Endothelial cell (in vitro differentiated cells): ENCODE results near the gene ARVCF. TPM values are rescaled to one million over a fixed set of nuclear protein-coding genes. Genes with fewer than 3 reads are reported as not detected.

ENCODE experiments used
- DNase-seq: peaks from one replicate; pipeline ENCODE4 v3.0.0; 2021; ENCODE audit warnings: low spot score
- H3K27ac Mint-ChIP-seq: one replicate; pipeline ENCODE4 v1.8.0; 2021; ENCODE audit warnings: mixed read lengths, inconsistent platforms; ENCODE audit not compliant: unreplicated experiment
- H3K27me3 Mint-ChIP-seq: one replicate; pipeline ENCODE4 v1.8.0; 2021; ENCODE audit warnings: mild to moderate bottlenecking, moderate library complexity, mixed read lengths, inconsistent platforms; ENCODE audit not compliant: unreplicated experiment
- H3K36me3 Mint-ChIP-seq: one replicate; pipeline ENCODE4 v1.8.0; 2021; ENCODE audit warnings: mild to moderate bottlenecking, low read depth, mixed read lengths, inconsistent platforms; ENCODE audit not compliant: unreplicated experiment
- H3K4me1 Mint-ChIP-seq: one replicate; pipeline ENCODE4 v1.8.0; 2021; ENCODE audit warnings: mild to moderate bottlenecking, mixed read lengths, inconsistent platforms; ENCODE audit not compliant: unreplicated experiment
- H3K4me3 Mint-ChIP-seq: one replicate; pipeline ENCODE4 v1.8.0; 2021; ENCODE audit warnings: mild to moderate bottlenecking, mixed read lengths, inconsistent platforms; ENCODE audit not compliant: unreplicated experiment
- H3K9me3 Mint-ChIP-seq: one replicate; pipeline ENCODE4 v1.8.0; 2021; ENCODE audit warnings: mixed read lengths, inconsistent platforms; ENCODE audit not compliant: unreplicated experiment
- CTCF ChIP-seq: fragments of 200-600 bp; sonication (generic); IDR thresholded peaks from one replicate; pipeline ENCODE4 v1.5.0; 2021; ENCODE audit warnings: antibody characterized with exemption; ENCODE audit not compliant: unreplicated experiment
- total RNA-seq: library from RNA; stranded (reverse); fragmentation: NEBNext Ultra II Directional; extraction: Animal tissue kit (Norgen Biotek cat#: 25700); gene quantifications from one replicate; pipeline ENCODE4 v1.2.1, GENCODE V29; 2021; ENCODE audit not compliant: unreplicated experiment

The ARVCF gene
- total RNA-seq, 1 donor from 2014 or later: 67.3 TPM

- peaks cover 5% of the 10 kb centered on the region for H3K27me3 Mint-ChIP-seq
- no peak overlapping the region for H3K4me3 Mint-ChIP-seq
- no peaks in the 10 kb centered on the region for H3K4me1 Mint-ChIP-seq
- TF ChIP-seq CTCF: no peak
- no peaks in the 10 kb centered on the region for H3K9me3 Mint-ChIP-seq
- peak overlapping the region; percentile 48 for H3K27ac Mint-ChIP-seq
- DNase-seq: no peak
- H3K36me3 Mint-ChIP-seq: peaks cover 5% of the 10 kb centered on the region
Measured at GRCh38 chr22:20060700-20061480, 44.3 kb upstream of the ARVCF start.

GRCh38 chr22:20058989-20059770 is 42.6 kb upstream of the ARVCF start:
- Mint-ChIP-seq H3K36me3 (peaks cover 5% of the 10 kb centered on the region), H3K9me3 (no peaks in the 10 kb centered on the region), H3K27me3 (peaks cover 5% of the 10 kb centered on the region), H3K27ac (no peak overlapping the region), H3K4me1 (no peaks in the 10 kb centered on the region), H3K4me3 (no peak overlapping the region)
- no peak for DNase-seq
- TF ChIP-seq CTCF: no peak

- Mint-ChIP-seq H3K27me3 (peaks cover 2% of the 10 kb centered on the region), H3K36me3 (peaks cover 6% of the 10 kb centered on the region), H3K4me3 (no peak overlapping the region), H3K27ac (no peak overlapping the region), H3K9me3 (no peaks in the 10 kb centered on the region), H3K4me1 (no peaks in the 10 kb centered on the region)
- DNase-seq: no peak
- TF ChIP-seq CTCF: no peak
Measured at GRCh38 chr22:20057596-20058268, 41.1 kb upstream of the ARVCF start.

- no peak overlapping the region for H3K4me3 Mint-ChIP-seq
- H3K4me1 Mint-ChIP-seq: no peaks in the 10 kb centered on the region
- TF ChIP-seq CTCF: no peak
- peaks cover 4% of the 10 kb centered on the region for H3K36me3 Mint-ChIP-seq
- H3K27ac Mint-ChIP-seq: no peak overlapping the region
- DNase-seq: no peak
- H3K9me3 Mint-ChIP-seq: no peaks in the 10 kb centered on the region
- no peaks in the 10 kb centered on the region for H3K27me3 Mint-ChIP-seq
Measured at GRCh38 chr22:20056696-20057386, 40.2 kb upstream of the ARVCF start.
